Dedifferentiated amniotic fluid mesenchymal stem cell (primary cell): Measurements from ENCODE around the gene CALCA.
"Not testable (repeated sequence)": the region's sequence is repeated elsewhere in the genome, so short reads cannot be mapped to it uniquely, and the experiment has no call there.

ENCODE experiments used
- DNase-seq: peaks from one replicate; pipeline ENCODE4 v3.0.0-alpha.2; 2016; ENCODE audit errors: extremely low spot score

Gene CALCA, protein sequence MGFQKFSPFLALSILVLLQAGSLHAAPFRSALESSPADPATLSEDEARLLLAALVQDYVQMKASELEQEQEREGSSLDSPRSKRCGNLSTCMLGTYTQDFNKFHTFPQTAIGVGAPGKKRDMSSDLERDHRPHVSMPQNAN

DNA sequence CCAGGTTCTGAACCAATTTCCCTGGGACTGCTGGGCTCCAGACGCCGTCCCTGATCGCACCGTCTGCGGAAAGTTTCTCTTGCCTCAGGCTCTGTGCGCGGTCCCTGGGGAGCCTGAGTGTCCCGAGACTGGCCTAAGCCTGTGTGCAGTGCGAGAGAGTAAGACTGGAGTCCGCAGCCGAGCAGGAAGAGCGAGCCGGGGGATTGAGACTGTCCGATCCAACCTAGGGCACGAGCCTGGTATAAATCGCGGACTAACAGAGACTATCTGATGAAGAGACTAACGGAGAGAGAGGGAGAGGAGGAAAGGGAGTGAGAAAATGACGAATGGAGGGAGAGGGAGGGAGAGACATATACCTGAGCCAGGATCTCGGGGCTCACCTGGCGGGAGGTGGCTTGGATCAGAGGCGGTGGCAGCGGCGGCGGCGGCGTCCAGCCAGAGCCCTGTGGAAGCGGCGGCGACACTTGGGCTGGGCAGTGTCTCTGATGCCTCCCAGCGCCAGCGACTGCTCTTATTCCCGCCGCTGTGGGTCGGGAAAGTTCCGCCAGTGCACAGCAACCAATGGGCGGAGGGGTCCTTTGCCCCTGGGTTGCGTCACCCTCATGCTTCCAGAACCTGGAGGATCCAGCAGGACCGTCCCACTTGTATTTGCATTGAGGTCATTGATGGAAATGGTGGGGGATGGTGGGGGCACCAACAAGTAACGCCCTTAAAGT is at the start of gene CALCA:
Gene CALCA (minus strand): TSS at position 487 of the 716 bp plus-strand sequence. CDS start 1,159 bp downstream, outside the sequence.
- DNase-seq = no peak

DNA sequence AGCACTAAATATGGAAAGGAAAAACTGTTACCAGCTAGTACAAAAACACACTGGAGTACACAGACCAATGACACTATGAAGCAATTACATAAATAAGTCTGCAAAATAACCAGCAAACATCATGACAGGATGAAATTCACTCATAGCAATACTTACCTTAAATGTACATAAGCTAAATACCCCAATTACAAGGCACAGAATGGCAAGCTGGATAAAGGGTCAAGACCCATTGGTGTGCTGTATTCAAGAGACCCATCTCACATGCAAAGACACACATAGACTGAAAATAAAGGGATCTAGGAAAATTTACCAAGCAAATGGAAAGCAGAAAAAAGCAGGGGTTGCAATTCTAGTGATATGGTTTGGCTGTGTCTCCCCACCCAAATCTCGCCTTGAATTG is 44.0 kb upstream of the CALCA start:
- DNase-seq = no peak

DNA sequence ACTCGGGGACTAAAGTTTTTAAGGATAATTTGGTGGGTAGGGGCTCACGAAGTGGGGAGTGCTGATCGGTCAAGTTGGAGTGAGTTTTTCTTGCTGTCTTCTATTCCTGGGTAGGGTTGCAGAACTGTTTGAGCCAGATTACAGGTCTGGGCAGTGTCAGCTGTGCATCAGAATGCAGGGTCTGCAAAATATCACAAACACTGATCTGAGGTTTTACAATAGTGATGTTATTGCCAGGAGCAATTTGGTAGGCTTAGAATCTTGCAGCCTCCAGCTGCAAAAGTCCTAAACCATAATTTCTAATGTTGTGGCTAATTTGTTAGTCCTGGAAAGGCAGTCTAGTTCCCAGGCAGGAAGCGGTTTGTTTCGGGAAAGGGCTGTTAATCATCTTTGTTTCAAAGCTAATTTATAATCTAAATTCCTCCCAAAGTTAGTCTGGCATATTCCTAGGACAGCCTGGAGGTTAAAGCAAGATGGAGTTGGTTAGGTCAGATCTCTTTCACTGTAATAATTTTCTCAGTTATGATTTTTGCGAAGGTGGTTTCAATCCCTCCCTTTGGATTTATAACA is 39.7 kb upstream of the CALCA start:
- no peak for DNase-seq

DNA sequence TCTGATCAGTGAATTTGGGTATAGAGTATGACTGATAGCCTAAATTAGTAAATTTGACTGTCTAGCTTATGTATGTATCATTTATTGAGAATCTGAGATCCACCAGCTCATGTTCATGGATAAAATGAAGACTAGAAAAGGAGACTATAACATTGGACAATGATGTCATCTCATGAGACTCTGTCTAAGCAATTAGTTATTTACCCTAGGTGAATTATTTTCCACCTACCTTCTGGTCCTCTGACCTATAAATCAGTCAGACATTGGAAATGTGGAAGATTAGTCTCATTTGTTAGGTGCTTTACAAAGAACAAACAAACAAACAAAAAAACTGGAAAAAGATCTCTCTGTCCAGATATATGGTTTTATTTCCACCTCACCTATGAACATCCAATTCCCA is 38.7 kb upstream of the CALCA start:
- no peak for DNase-seq

DNA sequence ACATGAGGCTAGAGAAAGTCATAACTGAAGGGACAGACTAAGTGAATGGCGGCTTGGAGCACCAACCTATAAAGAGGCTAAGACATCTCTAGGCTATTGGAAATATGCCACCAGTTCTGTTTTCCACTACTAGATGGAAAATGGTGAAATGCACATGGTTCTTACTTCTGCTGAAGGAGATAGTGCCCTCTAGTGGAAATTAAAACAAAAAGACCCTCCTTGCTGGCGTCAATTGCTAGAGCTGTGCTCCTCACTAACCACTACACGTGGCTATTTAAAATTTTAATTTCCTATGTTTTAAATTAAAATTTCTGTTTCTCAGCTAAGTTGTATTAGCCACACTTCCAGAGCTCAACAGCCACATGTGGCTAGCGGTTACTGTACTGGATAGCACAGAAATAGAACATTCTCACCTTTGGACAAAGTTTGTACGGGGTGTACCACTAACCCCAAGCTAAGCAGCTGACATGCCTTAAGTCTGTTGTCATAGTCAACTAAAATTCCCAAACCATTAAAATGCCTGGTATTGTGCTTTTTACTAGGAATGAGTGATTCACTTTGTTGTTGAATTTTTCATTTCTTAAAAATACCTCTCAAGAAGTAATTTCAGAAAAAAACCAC is 34.1 kb upstream of the CALCA start:
- no peak for DNase-seq

DNA sequence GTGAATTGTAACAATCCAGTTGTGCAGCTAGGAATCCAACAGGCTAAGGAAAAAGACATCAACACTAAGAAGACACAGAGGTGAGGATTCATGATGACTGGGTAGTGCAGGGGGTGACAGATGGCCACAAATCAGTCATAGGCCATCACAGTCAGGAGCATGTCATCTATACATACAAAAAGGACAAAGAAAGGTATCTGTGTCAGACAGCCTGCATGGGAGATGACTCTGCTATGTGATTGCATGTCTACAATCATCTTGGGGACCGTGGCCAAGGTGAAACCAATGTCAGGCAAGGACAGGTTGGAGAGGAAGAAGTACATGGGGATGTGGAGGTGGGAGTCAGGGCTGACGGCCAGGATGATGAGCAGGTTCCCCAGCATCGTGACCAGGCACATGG is 16.0 kb upstream of the CALCA start:
- not testable (repeated sequence) for DNase-seq

DNA sequence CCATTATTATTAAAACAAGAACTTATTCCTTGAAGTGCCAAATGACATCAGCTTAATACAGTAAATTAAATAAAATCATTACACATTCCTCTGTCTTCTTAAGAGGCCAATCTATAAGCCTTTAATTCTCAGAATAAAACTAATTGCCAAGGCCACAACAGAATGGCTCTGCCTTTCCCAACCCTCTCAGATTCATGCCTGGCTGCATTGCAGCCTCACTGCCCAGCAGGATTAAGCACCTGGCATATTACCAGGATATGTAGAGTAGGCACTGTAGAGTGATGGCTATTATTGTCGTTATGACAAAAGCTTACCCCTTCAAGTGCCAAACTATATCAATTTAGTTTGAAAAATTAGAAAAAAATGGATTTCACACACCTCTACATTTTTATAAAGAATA is 9.4 kb upstream of the CALCA start:
- no peak for DNase-seq

DNA sequence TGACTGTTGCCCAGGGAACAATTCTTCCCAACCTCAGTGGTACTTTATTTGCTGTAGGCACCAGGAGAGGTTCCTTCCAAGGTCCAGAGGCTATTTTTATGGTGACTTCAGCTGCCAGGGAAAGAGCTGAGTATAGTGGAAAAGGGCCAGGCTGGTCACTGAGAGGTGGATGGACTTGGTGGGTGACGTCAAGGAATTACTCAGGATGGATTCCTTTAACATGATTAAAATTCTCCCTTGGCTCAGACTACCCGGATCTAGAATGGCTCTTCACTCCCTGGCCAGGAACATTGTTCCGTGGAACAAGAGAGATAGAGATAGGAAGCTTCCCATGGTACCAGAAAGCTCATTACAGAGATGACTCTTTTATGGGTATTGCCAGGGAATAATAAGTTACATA is 8.7 kb upstream of the CALCA start:
- DNase-seq = no peak

DNA sequence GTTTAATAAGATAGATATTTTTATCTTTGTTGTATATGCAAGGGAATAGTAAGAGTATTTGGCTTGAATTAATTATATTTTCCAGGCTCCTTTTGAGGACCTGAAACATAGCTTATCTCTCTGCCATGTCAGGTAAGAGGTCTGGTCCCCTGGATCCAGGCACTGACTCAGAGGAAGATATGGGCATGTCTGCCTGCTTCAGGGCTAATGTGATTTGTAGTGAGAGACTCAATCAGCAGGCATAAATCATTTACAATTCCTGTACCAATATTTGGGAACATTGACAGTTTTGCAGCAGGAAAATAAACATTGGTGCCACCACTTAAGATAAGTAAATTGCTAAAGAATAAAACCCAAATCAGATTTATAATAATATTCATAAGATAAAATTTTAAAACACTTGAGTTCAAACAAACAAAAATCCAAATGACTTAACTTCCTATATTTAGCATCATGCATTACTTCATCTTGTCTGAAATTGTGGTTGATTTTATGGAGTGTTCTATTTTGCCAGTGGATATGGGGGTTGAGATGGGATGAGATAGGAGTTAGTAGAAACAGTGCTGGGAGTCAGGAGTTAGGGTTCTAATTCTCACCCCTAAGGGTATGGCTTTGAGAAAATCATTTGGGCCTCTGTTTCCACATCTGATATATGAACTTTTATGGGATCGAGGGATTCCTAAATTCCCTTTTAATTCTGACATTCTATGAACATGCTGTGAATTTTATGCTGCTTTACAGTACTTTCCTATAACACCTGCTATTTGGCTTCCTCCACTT is 5.1 kb upstream of the CALCA start:
- no peak for DNase-seq

DNA sequence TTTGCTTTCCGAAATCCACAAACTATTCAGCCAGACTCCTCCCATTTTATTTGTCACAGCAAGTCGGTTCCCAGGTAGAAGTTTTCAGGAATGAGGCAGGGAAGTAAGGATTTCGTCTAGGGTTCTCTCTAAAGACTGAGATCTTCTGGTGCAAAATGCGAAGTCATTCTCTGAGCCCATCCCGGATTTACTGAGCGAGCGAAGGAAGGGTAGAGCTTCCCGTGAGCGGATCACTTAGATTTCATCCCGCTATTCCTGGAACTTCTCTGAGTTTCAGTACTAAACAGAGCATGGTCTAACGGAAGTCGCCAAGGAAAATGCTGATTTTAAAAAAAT is 3.1 kb upstream of the CALCA start:
- DNase-seq = no peak

DNA sequence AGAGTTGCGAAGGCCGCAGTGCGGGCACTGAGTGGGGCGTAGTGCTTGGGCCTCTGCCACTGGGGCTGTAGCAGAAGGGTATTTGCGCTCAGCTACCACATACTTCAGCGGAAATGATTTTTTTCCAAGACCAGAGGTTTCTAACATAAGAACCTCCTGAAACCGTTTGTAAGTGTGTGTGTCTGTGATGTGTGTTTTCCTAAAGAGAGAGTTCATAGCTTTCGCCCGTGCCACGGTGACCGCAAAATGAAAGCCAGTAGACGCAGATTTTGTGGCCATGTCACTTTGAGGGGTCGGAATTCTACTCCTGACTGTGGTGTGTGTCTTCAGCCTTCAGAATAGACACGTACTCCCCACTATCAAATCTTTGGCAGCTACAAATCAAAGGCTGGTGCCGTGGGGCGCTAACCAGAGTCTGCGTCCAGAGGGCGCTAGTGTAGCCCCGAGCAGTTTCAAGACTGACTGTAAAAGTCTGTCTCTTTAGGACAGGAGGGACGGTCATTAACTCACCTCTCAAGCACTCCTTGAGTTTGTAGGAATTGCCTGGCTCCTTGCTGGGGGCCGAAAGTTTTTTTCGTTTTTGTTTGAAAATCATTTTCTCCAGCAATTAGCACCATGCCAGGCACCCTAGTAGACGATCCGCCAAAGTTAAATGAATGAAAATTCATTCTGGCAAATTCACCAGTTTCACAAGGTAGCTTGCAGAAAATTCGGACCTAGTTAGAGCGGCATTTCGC is 2.5 kb upstream of the CALCA start:
- DNase-seq = no peak

DNA sequence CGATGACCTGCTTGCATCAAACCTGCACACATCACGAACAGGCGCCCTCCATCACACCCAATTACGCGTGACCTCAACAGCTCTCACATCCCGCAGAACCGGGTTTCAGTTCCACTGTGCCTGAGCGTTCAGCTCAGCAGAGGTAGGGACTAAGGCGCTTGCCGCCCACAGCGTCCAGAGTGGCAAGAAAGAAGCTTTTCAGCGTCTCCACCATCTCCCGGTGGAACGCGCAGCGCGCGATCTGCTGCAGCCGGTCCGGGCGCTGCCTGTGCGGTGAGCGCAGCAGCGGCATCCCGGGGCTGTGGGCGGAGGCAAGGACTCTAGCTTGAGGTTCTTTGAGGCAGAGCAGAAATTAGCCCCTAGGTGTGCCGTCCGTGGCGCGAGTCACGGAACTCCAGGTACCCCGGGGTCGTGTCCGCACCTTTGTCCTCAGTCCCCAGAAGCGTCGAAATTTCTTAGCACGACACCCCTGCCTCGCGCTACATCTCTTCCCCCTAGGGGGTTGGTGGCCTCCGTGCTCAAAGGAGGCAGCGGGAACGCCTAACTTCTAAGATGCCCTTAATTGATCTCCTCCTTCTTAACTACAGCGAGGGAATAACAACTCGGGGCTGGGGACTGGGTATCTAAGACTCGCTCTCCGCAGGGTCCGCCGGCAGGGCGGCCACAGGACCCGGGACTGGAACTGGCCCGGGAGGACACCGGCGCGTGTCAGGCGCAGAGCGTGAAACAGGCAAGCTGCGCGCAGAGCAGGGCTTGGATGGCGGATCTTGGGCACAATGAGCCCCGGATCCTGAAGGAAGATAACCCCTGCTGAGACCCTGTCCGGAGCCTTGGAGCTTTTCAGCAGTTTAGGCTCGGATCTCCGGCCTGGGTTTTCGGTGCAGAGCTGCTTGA is 1.7 kb upstream of the CALCA start:
- no peak for DNase-seq

DNA sequence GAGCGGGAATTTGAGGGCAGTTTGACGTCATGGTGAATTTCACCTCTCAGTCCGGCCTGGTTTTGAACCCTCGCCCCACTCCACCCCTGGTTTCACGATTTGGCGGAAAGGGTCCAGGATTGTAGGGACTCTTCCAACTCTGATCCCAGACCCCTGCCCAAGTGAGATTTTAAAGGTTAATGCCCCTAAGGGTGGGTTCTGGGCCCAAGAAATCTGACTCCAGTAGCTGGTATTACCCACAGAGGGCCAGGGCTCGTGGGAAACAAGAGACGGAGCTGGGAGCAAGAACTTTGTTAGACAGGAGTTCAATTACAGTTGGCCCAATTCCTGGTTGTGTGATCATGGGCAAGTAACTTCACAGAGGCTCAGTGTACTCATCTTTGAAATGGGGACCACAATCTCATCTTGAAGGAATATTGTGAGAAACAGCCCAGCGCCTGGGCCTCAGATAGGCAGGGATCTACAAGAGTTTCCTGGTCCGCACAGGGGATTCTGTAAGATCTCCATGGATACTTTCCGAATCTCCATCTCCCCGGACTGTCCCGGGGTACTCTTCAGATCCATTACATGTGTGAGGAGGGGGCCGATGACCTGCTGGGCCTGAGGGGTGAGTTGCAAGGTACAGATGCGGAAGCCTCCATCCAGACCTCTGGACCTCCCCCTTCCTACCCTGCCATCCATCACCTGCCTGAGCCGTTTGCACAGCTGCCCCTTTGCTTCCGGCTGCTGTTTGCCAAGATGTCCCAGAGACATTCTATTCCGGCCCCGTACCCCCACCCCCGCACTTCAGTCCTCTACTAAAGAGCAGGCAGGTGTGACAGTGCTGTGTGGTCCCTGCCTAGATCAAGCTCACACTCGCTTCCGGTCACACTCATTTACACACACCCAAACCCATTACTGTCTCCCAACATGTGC is 687 bp upstream of the CALCA start:
- no peak for DNase-seq

DNA sequence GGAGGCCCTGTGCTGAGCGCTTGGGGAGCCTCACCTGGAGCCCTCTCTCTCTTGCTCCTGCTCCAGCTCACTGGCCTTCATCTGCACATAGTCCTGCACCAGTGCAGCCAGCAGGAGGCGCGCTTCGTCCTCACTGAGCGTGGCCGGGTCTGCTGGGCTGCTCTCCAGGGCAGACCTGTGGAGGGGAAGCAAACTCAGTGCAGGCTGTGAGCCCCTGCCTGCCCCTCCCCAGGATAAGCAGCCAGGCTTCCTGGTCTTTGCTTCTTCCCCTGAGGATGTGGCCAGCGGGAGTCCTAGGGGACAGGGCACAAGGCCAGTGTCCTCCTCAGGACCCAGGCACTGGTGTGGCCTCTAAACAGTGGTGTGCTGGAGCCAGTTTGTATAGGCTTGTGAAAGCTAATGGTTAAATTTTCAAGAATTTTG is 2.2 kb downstream of the CALCA start:
- DNase-seq = no peak

DNA sequence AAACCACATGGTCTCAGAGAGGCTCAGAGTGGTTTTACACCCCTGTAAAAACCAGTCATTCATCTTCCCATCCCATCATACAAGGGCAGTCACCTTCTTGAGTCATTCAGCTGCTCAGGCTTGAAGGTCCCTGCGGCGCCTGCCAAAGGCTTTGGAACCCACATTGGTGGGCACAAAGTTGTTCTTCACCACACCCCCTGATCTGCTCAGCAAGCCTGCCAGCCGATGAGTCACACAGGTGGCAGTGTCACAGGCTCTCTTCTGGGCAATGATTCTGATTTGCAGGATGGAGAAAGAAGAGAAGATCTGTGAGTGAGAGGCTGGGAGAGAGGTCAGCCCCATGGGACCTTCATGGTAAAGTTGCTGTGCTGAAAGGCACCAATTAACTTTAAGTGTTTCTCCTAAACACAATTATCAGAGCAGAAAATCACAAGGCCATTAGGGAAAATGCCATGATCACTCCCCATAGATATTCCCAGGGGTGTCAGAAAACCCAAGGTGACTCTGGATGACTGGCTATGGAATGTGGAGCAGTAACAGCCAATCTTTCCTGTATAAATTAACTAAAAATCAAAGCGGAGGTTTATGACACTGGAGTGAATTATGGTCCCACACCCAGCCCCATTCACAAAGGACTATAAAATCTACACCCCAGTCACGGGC is 4.4 kb downstream of the CALCA start:
- DNase-seq = no peak

DNA sequence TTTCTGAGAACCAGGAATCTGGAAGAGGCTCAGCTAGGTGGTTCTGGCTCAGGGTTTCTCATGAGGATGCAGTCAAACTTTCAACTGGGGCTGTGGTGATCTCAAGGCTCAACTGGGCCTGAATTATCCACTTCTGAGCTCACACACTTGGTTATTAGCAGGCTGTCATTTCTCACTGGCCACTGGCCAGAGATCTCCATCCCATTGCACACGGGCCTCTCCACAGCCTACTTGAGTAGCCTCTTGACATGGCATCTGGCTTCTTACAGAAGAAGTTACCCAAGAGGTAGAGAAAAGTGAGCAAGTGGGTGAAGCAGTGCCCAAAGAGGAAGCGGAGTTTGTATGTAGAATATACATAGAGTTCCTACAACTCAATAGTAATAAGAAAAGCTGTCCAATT is 16.0 kb downstream of the CALCA start:
- DNase-seq = no peak

DNA sequence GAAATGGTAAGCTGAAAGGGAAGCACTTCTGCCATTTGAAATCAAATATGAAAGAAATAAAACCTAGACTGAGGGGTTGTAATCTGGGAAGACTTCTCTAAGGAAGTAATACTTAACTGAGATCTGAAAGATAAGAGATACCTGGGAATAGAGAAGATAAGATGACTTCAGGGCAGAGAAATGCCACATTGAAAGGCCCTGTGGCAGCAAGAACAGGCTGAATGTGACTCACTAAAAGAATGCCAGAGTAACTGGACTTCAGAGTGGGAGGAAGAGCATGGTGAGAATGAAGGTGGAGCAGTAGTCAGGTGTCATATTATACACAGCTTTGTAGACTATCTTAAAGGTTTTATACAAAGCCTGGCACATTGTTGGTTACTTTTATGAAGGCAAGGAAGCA is 17.6 kb downstream of the CALCA start:
- DNase-seq = no peak

DNA sequence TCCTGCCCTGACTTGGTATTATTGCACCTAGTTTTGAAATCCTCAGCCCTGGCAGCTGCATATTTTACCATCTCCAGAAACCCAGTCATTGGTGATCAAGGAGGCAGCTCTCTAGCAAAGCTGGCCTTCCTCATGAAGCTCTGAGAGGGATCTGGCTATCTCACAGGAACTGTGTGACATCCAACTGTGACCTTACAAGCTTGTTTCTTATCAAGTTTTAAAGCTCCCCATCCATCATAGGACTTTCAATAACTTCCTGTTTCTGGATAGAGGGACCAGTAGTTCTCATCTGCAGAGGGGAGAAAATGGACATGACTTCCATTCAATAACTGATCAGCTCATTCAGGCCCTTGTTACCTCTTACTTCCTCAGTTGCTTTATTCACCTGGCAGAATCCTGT is 18.2 kb downstream of the CALCA start:
- DNase-seq = no peak
